H1 (cell line): Measurements from ENCODE around the gene DCLK1. TPM values are rescaled to one million over a fixed set of nuclear protein-coding genes. Genes with fewer than 3 reads are reported as not detected.

Experiments
- CTCF ChIA-PET: fragments of 300-600 bp; sonication (Branson Sonifier 250); formaldehyde crosslinking; loops from one replicate; lab custom pipeline; 2021; ENCODE audit not compliant: partially characterized antibody; lab: Charles Lee
- POLR2A ChIA-PET: fragments of 300-600 bp; sonication (Branson Sonifier 250); formaldehyde crosslinking; loops from one replicate; lab custom pipeline; 2021; ENCODE audit warnings: inconsistent platforms; ENCODE audit not compliant: partially characterized antibody; lab: Charles Lee
- DNase-seq, 2 experiments: peaks; one replicate each; pipeline versions ENCODE4 v3.0.0 to v3.0.0-alpha.2; 2010 to 2022; ENCODE audit warnings: low spot score in 2 of 2, low read depth in 1 of 2, mixed read lengths in 1 of 2
- FAIRE-seq: peaks from 2 replicates; lab custom pipeline; 2011; peaks lifted over from hg19 to GRCh38; lab: Jason Lieb, UNC
- H2AFZ ChIP-seq: 2 replicates; pipeline ENCODE4 v1.8.1; 2012; ENCODE audit warnings: low read length, inconsistent platforms
- H2AK5ac ChIP-seq: 2 replicates; pipeline ENCODE4 v1.6.1; 2013; ENCODE audit warnings: low read depth, low read length
- H2BK120ac ChIP-seq: replicated peaks from 2 replicates; pipeline ENCODE3; 2013; ENCODE audit warnings: low read depth, low read length, inconsistent platforms
- H2BK12ac ChIP-seq: 2 replicates; pipeline ENCODE4 v1.6.1; 2013; ENCODE audit warnings: low read depth, low read length
- H2BK15ac ChIP-seq: 2 replicates; pipeline ENCODE4 v1.6.1; 2013; ENCODE audit warnings: low read length
- H2BK20ac ChIP-seq: 2 replicates; pipeline ENCODE4 v1.6.1; 2013; ENCODE audit warnings: low read length
- H2BK5ac ChIP-seq: 2 replicates; pipeline ENCODE4 v1.6.1; 2013; ENCODE audit warnings: low read depth, low read length
- H3K14ac ChIP-seq: 2 replicates; pipeline ENCODE4 v1.6.1; 2013; ENCODE audit warnings: inconsistent platforms; ENCODE audit not compliant: insufficient read length
- H3K18ac ChIP-seq: 2 replicates; pipeline ENCODE4 v1.6.1; 2013; ENCODE audit warnings: low read length; ENCODE audit errors: extremely low read depth
- H3K23ac ChIP-seq: 2 replicates; pipeline ENCODE4 v1.6.1; 2013; ENCODE audit warnings: inconsistent platforms; ENCODE audit not compliant: insufficient read length
- H3K23me2 ChIP-seq: 2 replicates; pipeline ENCODE4 v1.6.1; 2013; ENCODE audit warnings: low read depth, low read length
- H3K27ac ChIP-seq: 2 replicates; pipeline ENCODE4 v1.6.1; 2011; ENCODE audit warnings: low read depth, low read length, inconsistent platforms
- H3K27me3 ChIP-seq, 4 experiments: replicated peaks in 1 of 4; 1 replicate in 1 of 4; 2 replicates in 3 of 4; pipeline versions ENCODE4 v1.6.1 to v1.8.1; 2011 to 2013; ENCODE audit warnings: low read length in 3 of 4, mild to moderate bottlenecking in 3 of 4, inconsistent platforms in 2 of 4, mixed read lengths in 2 of 4, moderate library complexity in 1 of 4; ENCODE audit not compliant: control insufficient read depth in 3 of 4, insufficient read depth in 3 of 4; ENCODE audit errors: extremely low read depth in 1 of 4
- H3K36me3 ChIP-seq, 4 experiments: 2 replicates each; pipeline versions ENCODE4 v1.6.1 to v1.8.1; 2011 to 2013; ENCODE audit warnings: mild to moderate bottlenecking in 4 of 4, low read length in 3 of 4, moderate library complexity in 2 of 4, control low read depth in 1 of 4, inconsistent platforms in 1 of 4; ENCODE audit not compliant: insufficient read depth in 4 of 4, control insufficient read depth in 2 of 4
- H3K4ac ChIP-seq: replicated peaks from 2 replicates; pipeline ENCODE3; 2013; ENCODE audit warnings: low read length, low read depth, mixed read lengths, inconsistent platforms; ENCODE audit not compliant: insufficient read length
- H3K4me1 ChIP-seq, 4 experiments: replicated peaks in 1 of 4; 1 replicate in 1 of 4; 2 replicates in 3 of 4; pipeline versions ENCODE4 v1.6.1 to v1.8.1; 2011 to 2013; ENCODE audit warnings: low read length in 3 of 4, inconsistent platforms in 2 of 4, mixed read lengths in 1 of 4; ENCODE audit not compliant: insufficient read depth in 4 of 4, control insufficient read depth in 3 of 4
- H3K4me2 ChIP-seq, 2 experiments: 2 replicates each; pipeline versions ENCODE4 v1.6.1 to v1.8.1; 2011 to 2013; ENCODE audit warnings: low read depth in 2 of 2, low read length in 2 of 2, control low read depth in 1 of 2, inconsistent platforms in 1 of 2, mild to moderate bottlenecking in 1 of 2; ENCODE audit not compliant: insufficient read depth in 1 of 2
- H3K4me3 ChIP-seq, 4 experiments: fragments of 200-600, 300-600 bp in 1 of 4; sonication (generic), shearing (Covaris generic), sonication (Bioruptor Twin) in 1 of 4; 2 replicates each; pipeline versions ENCODE4 v1.5.1 to v1.8.1; 2011 to 2016; ENCODE audit warnings: low read length in 4 of 4, low read depth in 3 of 4, control low read depth in 2 of 4, inconsistent platforms in 2 of 4, mild to moderate bottlenecking in 2 of 4, mixed read lengths in 1 of 4, moderate library complexity in 1 of 4; ENCODE audit not compliant: insufficient read depth in 2 of 4; ENCODE audit errors: extremely low read depth in 1 of 4
- H3K56ac ChIP-seq: replicated peaks from 2 replicates; pipeline ENCODE3; 2013; ENCODE audit warnings: low read depth, mild to moderate bottlenecking, mixed read lengths, low read length, inconsistent platforms; ENCODE audit not compliant: insufficient read length
- H3K79me1 ChIP-seq: 2 replicates; pipeline ENCODE4 v1.6.1; 2013; ENCODE audit warnings: low read depth, low read length, control low read depth
- H3K79me2 ChIP-seq, 2 experiments: 2 replicates each; pipeline versions ENCODE4 v1.6.1 to v1.8.1; 2012 to 2013; ENCODE audit warnings: low read length in 2 of 2, mild to moderate bottlenecking in 2 of 2, inconsistent platforms in 1 of 2; ENCODE audit not compliant: insufficient read depth in 2 of 2, control insufficient read depth in 1 of 2
- H3K9ac ChIP-seq, 4 experiments: replicated peaks in 1 of 4; 1 replicate in 1 of 4; 2 replicates in 3 of 4; pipeline versions ENCODE4 v1.6.1 to v1.8.1; 2011 to 2013; ENCODE audit warnings: low read depth in 3 of 4, low read length in 3 of 4, control low read depth in 2 of 4, mild to moderate bottlenecking in 2 of 4, moderate library complexity in 2 of 4, inconsistent platforms in 1 of 4; ENCODE audit errors: extremely low read depth in 1 of 4
- H3K9me3 ChIP-seq, 2 experiments: 2 replicates each; pipeline versions ENCODE4 v1.6.1 to v1.8.1; 2012 to 2013; ENCODE audit warnings: mild to moderate bottlenecking in 2 of 2, moderate library complexity in 2 of 2, control low read depth in 1 of 2, inconsistent platforms in 1 of 2, low read depth in 1 of 2, low read length in 1 of 2, mixed read lengths in 1 of 2; ENCODE audit not compliant: insufficient read depth in 2 of 2
- H4K20me1 ChIP-seq, 2 experiments: replicated peaks in 1 of 2; 2 replicates each; pipeline versions ENCODE3 to v1.8.1; 2011 to 2013; ENCODE audit warnings: inconsistent platforms in 2 of 2, low read length in 2 of 2, mild to moderate bottlenecking in 1 of 2; ENCODE audit not compliant: insufficient read depth in 2 of 2, control insufficient read depth in 1 of 2
- H4K5ac ChIP-seq: 2 replicates; pipeline ENCODE4 v1.6.1; 2013; ENCODE audit warnings: low read length, low read depth, mixed read lengths, inconsistent platforms; ENCODE audit not compliant: insufficient read length
- H4K8ac ChIP-seq: 2 replicates; pipeline ENCODE4 v1.8.0; 2013; ENCODE audit warnings: mild to moderate bottlenecking, moderate library complexity, low read length, inconsistent platforms; ENCODE audit not compliant: insufficient read depth; ENCODE audit errors: extremely low read depth
- H4K91ac ChIP-seq: replicated peaks from 2 replicates; pipeline ENCODE3; 2013; ENCODE audit warnings: low read length, mixed read lengths, inconsistent platforms; ENCODE audit not compliant: insufficient read length
- CTBP2 ChIP-seq: IDR thresholded peaks from 2 replicates; pipeline ENCODE4 v1.7.0; 2011; ENCODE audit warnings: borderline replicate concordance, mild to moderate bottlenecking, moderate library complexity, mixed read lengths, low read length; ENCODE audit not compliant: insufficient read depth, insufficient read length
- GABPA ChIP-seq: IDR thresholded peaks from 2 replicates; pipeline ENCODE4 v1.6.1; 2011; ENCODE audit warnings: mild to moderate bottlenecking, low read length, moderate library complexity, borderline replicate concordance; ENCODE audit not compliant: insufficient read depth
- JUND ChIP-seq: IDR thresholded peaks from 2 replicates; pipeline ENCODE4 v1.6.1; 2011; ENCODE audit warnings: mild to moderate bottlenecking, improper control_type of control experiment, low read length
- KDM1A ChIP-seq: fragments of 200-600, 300-600 bp; sonication (generic); IDR thresholded peaks from 2 replicates; pipeline ENCODE4 v1.7.1; 2016; ENCODE audit warnings: mild to moderate bottlenecking, low read length, borderline replicate concordance
- MAFK ChIP-seq: IDR thresholded peaks from 2 replicates; pipeline ENCODE4 v1.6.1; 2012; ENCODE audit warnings: low read depth, mild to moderate bottlenecking, improper control_type of control experiment, low read length
- POLR2AphosphoS5 ChIP-seq: IDR thresholded peaks from 2 replicates; pipeline ENCODE4 v1.6.1; 2011; ENCODE audit warnings: low read depth, low read length
- POU5F1 ChIP-seq: IDR thresholded peaks from 2 replicates; pipeline ENCODE4 v1.6.1; 2011; ENCODE audit warnings: low read depth, mild to moderate bottlenecking, low read length, moderate library complexity
- RNF2 ChIP-seq: fragments of 200-900, 300-1000 bp; sonication (generic); IDR thresholded peaks from 2 replicates; pipeline ENCODE4 v1.7.1; 2016; ENCODE audit warnings: borderline replicate concordance, low read depth, mild to moderate bottlenecking, antibody characterized with exemption, low read length; ENCODE audit not compliant: poor library complexity, severe bottlenecking; ENCODE audit errors: missing control alignments
- RXRA ChIP-seq: IDR thresholded peaks from 2 replicates; pipeline ENCODE4 v1.6.1; 2011; ENCODE audit warnings: low read depth, mild to moderate bottlenecking, low read length, moderate library complexity; ENCODE audit not compliant: insufficient read depth
- SAP30 ChIP-seq: fragments of 300-600 bp; sonication (generic); IDR thresholded peaks from 2 replicates; pipeline ENCODE4 v1.7.1; 2012; ENCODE audit warnings: low read length, moderate library complexity, mild to moderate bottlenecking, inconsistent platforms; ENCODE audit not compliant: insufficient read depth, insufficient replicate concordance
- TAF7 ChIP-seq: optimal IDR thresholded peaks from 2 replicates; pipeline ENCODE3; 2011; ENCODE audit warnings: low read depth, mild to moderate bottlenecking, inconsistent platforms, low read length, moderate library complexity, borderline replicate concordance
- WGBS, 2 experiments: shearing (Covaris generic) in 1 of 2; methylation state at CpG; one replicate each; pipeline versions ENCODE4 v1.1.6 to v1.1.7; 2013 to 2015; ENCODE audit warnings: low lambda C conversion rate in 2 of 2, mixed read lengths in 2 of 2, inconsistent platforms in 1 of 2, low coverage in 1 of 2, missing lambda C conversion rate in 1 of 2; ENCODE audit not compliant: insufficient replicate concordance in 2 of 2, insufficient coverage in 1 of 2, insufficient read length in 1 of 2; ENCODE audit errors: extremely low coverage in 1 of 2, missing lambda C conversion rate in 1 of 2; 5-methylcytosine and 5-hydroxymethylcytosine counted together
- polyA plus RNA-seq, 7 experiments: library from polyadenylated mRNA; depleted of rRNA in 3 of 7; stranded (reverse) in 5 of 7; unstranded in 2 of 7; fragments of >200 nt in 5 of 7; fragments of 200-250 nt in 2 of 7; gene quantifications; 1 replicate in 5 of 7; 2 replicates in 1 of 7; 4 replicates in 1 of 7; pipeline versions ENCODE4 v1.2.1 to v1.2.3, GENCODE V29; 2011 to 2013; ENCODE audit warnings: missing spikeins in 2 of 7, mixed read lengths in 2 of 7
- total RNA-seq: library from RNA; stranded (reverse); fragmentation: NEBNext Ultra II Directional; extraction: Animal tissue kit (Norgen Biotek cat#: 25700); gene quantifications from 2 replicates; pipeline ENCODE4 v1.2.1, GENCODE V29; 2021
- TF ChIP-seq, protein P1 (sequence below): IDR thresholded peaks from 2 replicates; pipeline ENCODE4 v1.6.1; 2012; ENCODE audit warnings: inconsistent platforms
- TF ChIP-seq, protein P2 (sequence below): IDR thresholded peaks from 2 replicates; pipeline ENCODE4 v1.6.1; 2012; ENCODE audit warnings: inconsistent platforms

DCLK1 gene
- total and polyA plus RNA-seq, 2 of the 8 experiments (the other 6 are each of a cell fraction or from before 2014, with no cell fraction given) = 22.8 to 41.0 TPM

DNA sequence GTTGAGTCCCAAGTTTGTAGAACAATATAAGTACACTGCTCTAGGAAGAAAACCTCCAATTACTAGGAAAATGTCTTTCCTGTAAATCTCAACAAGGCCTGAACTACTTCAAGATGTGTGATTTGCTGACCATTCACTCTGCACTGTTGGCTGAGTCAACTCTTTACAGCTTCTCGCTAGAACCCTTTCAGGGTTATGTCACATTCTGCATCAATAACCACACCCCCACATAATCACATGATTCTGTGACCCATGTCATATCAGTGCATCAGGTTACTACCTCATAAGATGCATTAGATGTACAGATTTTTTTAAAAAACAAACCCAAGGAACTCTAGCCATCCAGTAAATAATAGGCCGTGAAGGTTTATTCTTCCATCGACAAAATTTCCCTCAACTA lies 16.1 kb upstream of the DCLK1 start:
- no peak overlapping the region for H3K9ac ChIP-seq
- FAIRE-seq (no peak), DNase-seq (no peak)
- no peak overlapping the region for H4K8ac ChIP-seq
- H3K56ac ChIP-seq = no peak overlapping the region
- no peak overlapping the region for H3K14ac ChIP-seq
- no peak overlapping the region for H2BK12ac ChIP-seq
- no peak overlapping the region for H2BK15ac ChIP-seq
- no peak overlapping the region for H2BK5ac ChIP-seq
- H3K18ac ChIP-seq = no peak overlapping the region
- no peak overlapping the region for H4K91ac ChIP-seq
- 0 out of 4 replicates have a peak, but pooled peaks cover 0 to 2% of the 10 kb centered on the region in 2 experiments for H3K9me3 ChIP-seq
- no peak overlapping the region for H3K4ac ChIP-seq
- no peaks in the 10 kb centered on the region for H3K79me2 ChIP-seq
- H3K27me3 ChIP-seq = no peaks in the 10 kb centered on the region
- H2BK120ac ChIP-seq = no peak overlapping the region
- WGBS, 2 experiments = 84% methylated on average over 3 of the region's 3 CpGs; no CpG with 5 or more reads in 1 of the 2 experiments
- H3K36me3 ChIP-seq = no peaks in the 10 kb centered on the region
- no peak overlapping the region for H3K23ac ChIP-seq
- no peaks in the 10 kb centered on the region for H3K79me1 ChIP-seq
- H4K5ac ChIP-seq = no peak overlapping the region
- H2AK5ac ChIP-seq = no peak overlapping the region
- H3K23me2 ChIP-seq = no peaks in the 10 kb centered on the region
- no peak overlapping the region for H2BK20ac ChIP-seq
- POLR2A ChIA-PET = no interaction called here
- peaks cover 0 to 4% (median 0%) of the 10 kb centered on the region in 4 experiments; a peak in 1 of 7 replicates for H3K4me1 ChIP-seq
- CTCF ChIA-PET = no interaction called here
- no peak overlapping the region for H3K27ac ChIP-seq
- no peaks in the 10 kb centered on the region for H4K20me1 ChIP-seq
- no peak overlapping the region for H2AFZ ChIP-seq
- H3K4me2 ChIP-seq = no peak overlapping the region
- H3K4me3 ChIP-seq = no peak overlapping the region
- TF ChIP-seq RXRA = no peak
- no peak for TF ChIP-seq SAP30
- TF ChIP-seq POLR2AphosphoS5 = no peak
- no peak for TF ChIP-seq TAF7
- no peak for TF ChIP-seq RNF2
- TF ChIP-seq, protein P1, sequence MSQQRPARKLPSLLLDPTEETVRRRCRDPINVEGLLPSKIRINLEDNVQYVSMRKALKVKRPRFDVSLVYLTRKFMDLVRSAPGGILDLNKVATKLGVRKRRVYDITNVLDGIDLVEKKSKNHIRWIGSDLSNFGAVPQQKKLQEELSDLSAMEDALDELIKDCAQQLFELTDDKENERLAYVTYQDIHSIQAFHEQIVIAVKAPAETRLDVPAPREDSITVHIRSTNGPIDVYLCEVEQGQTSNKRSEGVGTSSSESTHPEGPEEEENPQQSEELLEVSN = no peak
- TF ChIP-seq, protein P2, sequence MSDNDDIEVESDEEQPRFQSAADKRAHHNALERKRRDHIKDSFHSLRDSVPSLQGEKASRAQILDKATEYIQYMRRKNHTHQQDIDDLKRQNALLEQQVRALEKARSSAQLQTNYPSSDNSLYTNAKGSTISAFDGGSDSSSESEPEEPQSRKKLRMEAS = no peak
- no peak for TF ChIP-seq POU5F1
- no peak for TF ChIP-seq CTBP2
- TF ChIP-seq GABPA = no peak
- no peak for TF ChIP-seq KDM1A
- TF ChIP-seq MAFK = no peak
- no peak for TF ChIP-seq JUND
